ENCODE results near the gene TSPAN4.
A peak's percentile ranks its signal among the peaks of the same experiment; 100 is the strongest.

TSPAN4 gene

GRCh38 chr11:795634-796564, 46.8 kb upstream of the TSPAN4 start (continued):
- no peak for TF ChIP-seq POU6F1 (CRISPR knock-in tag; IDR thresholded peaks at IDR 0.05; ENCODE audit: borderline replicate concordance, low read depth)
- no peak for TF ChIP-seq ZFP30 (CRISPR knock-in tag; IDR thresholded peaks at IDR 0.05)
- no peak for TF ChIP-seq ZFP3 (CRISPR knock-in tag; IDR thresholded peaks at IDR 0.05)

GRCh38 chr11:796565-797295, 45.9 kb upstream of the TSPAN4 start:
- peak; percentile 0; the same call in 2 of the 3 replicates for ATAC-seq

GRCh38 chr11:797296-798092, 45.2 kb upstream of the TSPAN4 start:
- TF ChIP-seq TCF4 (CRISPR knock-in tag; IDR thresholded peaks at IDR 0.05; ENCODE audit: borderline replicate concordance) (no peak), ZNF70 (CRISPR knock-in tag; IDR thresholded peaks at IDR 0.05) (no peak)
- ATAC-seq: peak; percentile 70

More at GRCh38 chr11:796565-797295, 45.9 kb upstream of the TSPAN4 start:
- TF ChIP-seq ZNF565 (CRISPR knock-in tag; conservative IDR thresholded peaks at IDR 0.05; ENCODE audit: low read depth) (no peak), ZC3H10 (CRISPR knock-in tag; IDR thresholded peaks at IDR 0.05) (no peak), ISL1 (CRISPR knock-in tag; IDR thresholded peaks at IDR 0.05) (no peak), ZNF8 (CRISPR knock-in tag; IDR thresholded peaks at IDR 0.05) (no peak), ESRRG (CRISPR knock-in tag; IDR thresholded peaks at IDR 0.05) (no peak), TSHZ2 (CRISPR knock-in tag; IDR thresholded peaks at IDR 0.05) (no peak), BACH2 (CRISPR knock-in tag; IDR thresholded peaks at IDR 0.05; ENCODE audit: borderline replicate concordance) (no peak), POU6F1 (CRISPR knock-in tag; IDR thresholded peaks at IDR 0.05; ENCODE audit: borderline replicate concordance, low read depth) (no peak), ZFP3 (CRISPR knock-in tag; IDR thresholded peaks at IDR 0.05) (no peak)

- ATAC-seq: peak; percentile 56
- TF ChIP-seq ARNTL (CRISPR knock-in tag; IDR thresholded peaks at IDR 0.05; ENCODE audit: borderline replicate concordance, low read depth) (no peak), ZFP3 (CRISPR knock-in tag; IDR thresholded peaks at IDR 0.05) (no peak), ZNF565 (CRISPR knock-in tag; conservative IDR thresholded peaks at IDR 0.05; ENCODE audit: low read depth) (no peak), CSDC2 (CRISPR knock-in tag; IDR thresholded peaks at IDR 0.05) (no peak), CREB5 (CRISPR knock-in tag; IDR thresholded peaks at IDR 0.05; ENCODE audit: low read depth) (no peak), ZNF70 (CRISPR knock-in tag; IDR thresholded peaks at IDR 0.05) (no peak), SNAI2 (CRISPR knock-in tag; IDR thresholded peaks at IDR 0.05) (no peak), TCF4 (CRISPR knock-in tag; IDR thresholded peaks at IDR 0.05; ENCODE audit: borderline replicate concordance) (no peak), PATZ1 (CRISPR knock-in tag; IDR thresholded peaks at IDR 0.05; ENCODE audit: borderline replicate concordance) (no peak), BACH2 (CRISPR knock-in tag; IDR thresholded peaks at IDR 0.05; ENCODE audit: borderline replicate concordance) (no peak), TSHZ2 (CRISPR knock-in tag; IDR thresholded peaks at IDR 0.05) (no peak)
These were observed 44.4 kb upstream of the TSPAN4 start, which contains the start of gene SLC25A22 for GRCh38 chr11:798093-798713. SLC25A22 (minus strand) TSS chr11:798281; CDS start chr11:795006, 3,275 bp downstream.
